Measurements from ENCODE around the gene EPN2. TPM values are rescaled to one million over a fixed set of nuclear protein-coding genes. Genes with fewer than 3 reads are reported as not detected.

EPN2 gene
- total RNA-seq, 1 experiment from 2014 or later: 35.6 TPM

DNA sequence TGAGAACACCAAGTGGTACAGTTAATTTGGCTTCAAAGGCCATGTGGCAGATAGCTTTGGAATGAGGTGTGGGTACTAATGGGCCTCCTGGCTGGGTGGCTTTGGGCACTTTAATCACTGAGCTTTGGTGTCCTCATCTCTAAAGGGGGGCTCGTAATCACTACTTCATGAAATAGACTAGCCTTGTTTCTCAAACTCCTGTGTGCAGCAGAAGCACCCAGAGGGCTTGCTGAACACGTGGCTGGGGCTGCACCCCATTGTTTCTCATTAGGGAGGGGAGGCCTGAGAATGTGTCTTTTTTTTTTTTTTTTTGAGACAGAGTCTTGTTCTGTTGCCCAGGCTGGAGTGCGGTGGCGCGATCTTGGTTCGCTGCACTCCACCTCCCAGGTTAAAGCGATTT, 5.8 kb downstream of the EPN2 start:
- BruUV-seq (replicated peaks): no TSS peak
- H3K27ac Mint-ChIP-seq (ENCODE audit: unreplicated experiment): no peak overlapping the region
- intact Hi-C loops (cut with micrococcal nuclease; ENCODE audit: unreplicated experiment): no loop called here

GRCh38 chr17:19243838-19244237, 6.7 kb downstream of the EPN2 start:
- intact Hi-C loops (cut with micrococcal nuclease; ENCODE audit: unreplicated experiment): no loop called here
- Mint-ChIP-seq H3K4me3 (ENCODE audit: unreplicated experiment) (no peak overlapping the region), H3K4me1 (ENCODE audit: low read depth, unreplicated experiment) (peaks cover 32% of the 10 kb centered on the region), H3K27me3 (ENCODE audit: insufficient read depth, unreplicated experiment) (no peaks in the 10 kb centered on the region), H3K27ac (ENCODE audit: unreplicated experiment) (no peak overlapping the region), H3K36me3 (ENCODE audit: insufficient read depth, unreplicated experiment) (no peaks in the 10 kb centered on the region), H3K9me3 (ENCODE audit: unreplicated experiment) (no peaks in the 10 kb centered on the region)
- Histone ChIP-seq H3K4me3 (ENCODE audit: low read depth, low read length) (no peak overlapping the region), H3K9me3 (no peaks in the 10 kb centered on the region), H3K27me3 (replicated peaks; ENCODE audit: control insufficient read depth, insufficient read depth, low read length) (no peaks in the 10 kb centered on the region), H3K36me3 (ENCODE audit: control insufficient read depth, insufficient read depth, low read length) (no peaks in the 10 kb centered on the region; the same call in 1 of the 2 replicates), H3K4me1 (peaks cover 25% of the 10 kb centered on the region)
- DNase-seq: no peak
- no TSS peak for BruUV-seq (replicated peaks)
- POLR2A ChIA-PET: no interaction called here
- TF ChIP-seq, protein P1, sequence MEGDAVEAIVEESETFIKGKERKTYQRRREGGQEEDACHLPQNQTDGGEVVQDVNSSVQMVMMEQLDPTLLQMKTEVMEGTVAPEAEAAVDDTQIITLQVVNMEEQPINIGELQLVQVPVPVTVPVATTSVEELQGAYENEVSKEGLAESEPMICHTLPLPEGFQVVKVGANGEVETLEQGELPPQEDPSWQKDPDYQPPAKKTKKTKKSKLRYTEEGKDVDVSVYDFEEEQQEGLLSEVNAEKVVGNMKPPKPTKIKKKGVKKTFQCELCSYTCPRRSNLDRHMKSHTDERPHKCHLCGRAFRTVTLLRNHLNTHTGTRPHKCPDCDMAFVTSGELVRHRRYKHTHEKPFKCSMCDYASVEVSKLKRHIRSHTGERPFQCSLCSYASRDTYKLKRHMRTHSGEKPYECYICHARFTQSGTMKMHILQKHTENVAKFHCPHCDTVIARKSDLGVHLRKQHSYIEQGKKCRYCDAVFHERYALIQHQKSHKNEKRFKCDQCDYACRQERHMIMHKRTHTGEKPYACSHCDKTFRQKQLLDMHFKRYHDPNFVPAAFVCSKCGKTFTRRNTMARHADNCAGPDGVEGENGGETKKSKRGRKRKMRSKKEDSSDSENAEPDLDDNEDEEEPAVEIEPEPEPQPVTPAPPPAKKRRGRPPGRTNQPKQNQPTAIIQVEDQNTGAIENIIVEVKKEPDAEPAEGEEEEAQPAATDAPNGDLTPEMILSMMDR (IDR thresholded peaks at IDR 0.05; ENCODE audit: insufficient read depth in 1 of 2, low read depth in 1 of 2, low read length in 1 of 2, severe bottlenecking in 1 of 2, unreplicated experiment in 1 of 2): no peak
- CTCF ChIA-PET: interaction anchor here (0.6 kb wide), 1 partner anchor 57 kb away, joined by 5 read pairs; no protein-coding TSS in a partner anchor

More for the DNA sequence above, 5.8 kb downstream of the EPN2 start:
- Mint-ChIP-seq H3K4me3 (ENCODE audit: unreplicated experiment) (no peak overlapping the region), H3K4me1 (ENCODE audit: low read depth, unreplicated experiment) (peaks cover 24% of the 10 kb centered on the region), H3K36me3 (ENCODE audit: insufficient read depth, unreplicated experiment) (peaks cover 5% of the 10 kb centered on the region), H3K27me3 (ENCODE audit: insufficient read depth, unreplicated experiment) (no peaks in the 10 kb centered on the region), H3K9me3 (ENCODE audit: unreplicated experiment) (no peaks in the 10 kb centered on the region)
- no peak for DNase-seq
- TF ChIP-seq, protein P1 (IDR thresholded peaks at IDR 0.05; ENCODE audit: insufficient read depth in 1 of 2, low read depth in 1 of 2, low read length in 1 of 2, severe bottlenecking in 1 of 2, unreplicated experiment in 1 of 2): no peak
- no peak overlapping the region for H3K4me3 ChIP-seq (ENCODE audit: low read depth, low read length)
- H3K36me3 ChIP-seq (ENCODE audit: control insufficient read depth, insufficient read depth, low read length): no peaks in the 10 kb centered on the region; the same call in 1 of the 2 replicates
- CTCF ChIA-PET: no interaction called here
- H3K9me3 ChIP-seq: no peaks in the 10 kb centered on the region
- POLR2A ChIA-PET: no interaction called here
- H3K27me3 ChIP-seq (replicated peaks; ENCODE audit: control insufficient read depth, insufficient read depth, low read length): no peaks in the 10 kb centered on the region
- H3K4me1 ChIP-seq: peaks cover 21% of the 10 kb centered on the region

- H3K4me3 ChIP-seq (ENCODE audit: low read depth, low read length): no peak overlapping the region
- Mint-ChIP-seq H3K27me3 (ENCODE audit: insufficient read depth, unreplicated experiment) (no peaks in the 10 kb centered on the region), H3K9me3 (ENCODE audit: unreplicated experiment) (no peaks in the 10 kb centered on the region), H3K4me3 (ENCODE audit: unreplicated experiment) (no peak overlapping the region), H3K4me1 (ENCODE audit: low read depth, unreplicated experiment) (peaks cover 33% of the 10 kb centered on the region), H3K36me3 (ENCODE audit: insufficient read depth, unreplicated experiment) (no peaks in the 10 kb centered on the region), H3K27ac (ENCODE audit: unreplicated experiment) (no peak overlapping the region)
- intact Hi-C loops (cut with micrococcal nuclease; ENCODE audit: unreplicated experiment): no loop called here
- H3K9me3 ChIP-seq: no peaks in the 10 kb centered on the region
- TF ChIP-seq, protein P1 (IDR thresholded peaks at IDR 0.05; ENCODE audit: insufficient read depth in 1 of 2, low read depth in 1 of 2, low read length in 1 of 2, severe bottlenecking in 1 of 2, unreplicated experiment in 1 of 2): no peak
- H3K27me3 ChIP-seq (replicated peaks; ENCODE audit: control insufficient read depth, insufficient read depth, low read length): no peaks in the 10 kb centered on the region
- BruUV-seq (replicated peaks): no TSS peak
- H3K36me3 ChIP-seq (ENCODE audit: control insufficient read depth, insufficient read depth, low read length): no peaks in the 10 kb centered on the region; the same call in 1 of the 2 replicates
- POLR2A ChIA-PET: no interaction called here
- CTCF ChIA-PET: no interaction called here
- peaks cover 25% of the 10 kb centered on the region for H3K4me1 ChIP-seq
- DNase-seq: no peak
These were observed 7.2 kb downstream of the EPN2 start for GRCh38 chr17:19244357-19244756.
